Measurements from ENCODE around the gene SENP1. TPM values are rescaled to one million over a fixed set of nuclear protein-coding genes. Genes with fewer than 3 reads are reported as not detected.

SENP1 gene
- total RNA-seq, 1 donor from 2014 or later, result 24.2 TPM

GRCh38 chr12:48031135-48031960, 74.5 kb downstream of the SENP1 start:
- DNase-seq, result no peak
- peaks cover 2% of the 10 kb centered on the region for H3K27me3 Mint-ChIP-seq (ENCODE audit: unreplicated experiment)
- TF ChIP-seq CTCF (IDR thresholded peaks at IDR 0.05; ENCODE audit: partially characterized antibody, unreplicated experiment), result no peak
- H3K27ac Mint-ChIP-seq (ENCODE audit: unreplicated experiment), result no peak overlapping the region
- H3K4me3 Mint-ChIP-seq (ENCODE audit: unreplicated experiment), result no peak overlapping the region
- H3K36me3 Mint-ChIP-seq (ENCODE audit: unreplicated experiment), result no peaks in the 10 kb centered on the region
- peaks cover 4% of the 10 kb centered on the region for H3K9me3 Mint-ChIP-seq (ENCODE audit: unreplicated experiment)
- H3K4me1 Mint-ChIP-seq (ENCODE audit: low read depth, unreplicated experiment), result no peaks in the 10 kb centered on the region

DNA sequence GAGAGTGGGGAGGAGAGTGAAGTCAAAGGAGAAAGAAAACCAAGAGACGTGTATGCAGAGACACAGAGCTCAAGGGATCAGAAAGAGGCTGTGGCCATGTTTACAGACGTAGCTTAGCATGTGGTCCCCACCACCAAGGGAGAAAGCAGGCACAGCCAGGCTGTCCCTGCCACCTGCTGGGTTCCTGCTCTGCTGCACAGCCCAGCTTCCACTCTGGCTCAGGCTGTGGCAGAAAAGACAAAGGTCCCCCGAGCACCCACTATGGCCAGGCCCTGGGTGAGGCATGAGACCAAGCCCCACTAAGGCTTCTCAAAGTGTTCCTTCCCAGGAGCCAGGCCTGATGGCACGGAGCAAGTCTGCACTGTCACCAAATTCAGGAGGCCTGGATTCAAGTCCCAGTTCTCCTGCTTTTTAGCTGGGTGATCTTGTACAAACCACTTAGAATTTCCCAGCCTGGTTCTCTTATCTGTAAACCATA, 75.7 kb downstream of the SENP1 start:
- TF ChIP-seq CTCF (IDR thresholded peaks at IDR 0.05; ENCODE audit: partially characterized antibody, unreplicated experiment), result no peak
- peak overlapping the region; percentile 23 for H3K27ac Mint-ChIP-seq (ENCODE audit: unreplicated experiment)
- no peak overlapping the region for H3K4me3 Mint-ChIP-seq (ENCODE audit: unreplicated experiment)
- DNase-seq, result no peak
- H3K9me3 Mint-ChIP-seq (ENCODE audit: unreplicated experiment), result peaks cover 6% of the 10 kb centered on the region
- H3K27me3 Mint-ChIP-seq (ENCODE audit: unreplicated experiment), result peaks cover 4% of the 10 kb centered on the region
- H3K36me3 Mint-ChIP-seq (ENCODE audit: unreplicated experiment), result no peaks in the 10 kb centered on the region
- no peaks in the 10 kb centered on the region for H3K4me1 Mint-ChIP-seq (ENCODE audit: low read depth, unreplicated experiment)

DNA sequence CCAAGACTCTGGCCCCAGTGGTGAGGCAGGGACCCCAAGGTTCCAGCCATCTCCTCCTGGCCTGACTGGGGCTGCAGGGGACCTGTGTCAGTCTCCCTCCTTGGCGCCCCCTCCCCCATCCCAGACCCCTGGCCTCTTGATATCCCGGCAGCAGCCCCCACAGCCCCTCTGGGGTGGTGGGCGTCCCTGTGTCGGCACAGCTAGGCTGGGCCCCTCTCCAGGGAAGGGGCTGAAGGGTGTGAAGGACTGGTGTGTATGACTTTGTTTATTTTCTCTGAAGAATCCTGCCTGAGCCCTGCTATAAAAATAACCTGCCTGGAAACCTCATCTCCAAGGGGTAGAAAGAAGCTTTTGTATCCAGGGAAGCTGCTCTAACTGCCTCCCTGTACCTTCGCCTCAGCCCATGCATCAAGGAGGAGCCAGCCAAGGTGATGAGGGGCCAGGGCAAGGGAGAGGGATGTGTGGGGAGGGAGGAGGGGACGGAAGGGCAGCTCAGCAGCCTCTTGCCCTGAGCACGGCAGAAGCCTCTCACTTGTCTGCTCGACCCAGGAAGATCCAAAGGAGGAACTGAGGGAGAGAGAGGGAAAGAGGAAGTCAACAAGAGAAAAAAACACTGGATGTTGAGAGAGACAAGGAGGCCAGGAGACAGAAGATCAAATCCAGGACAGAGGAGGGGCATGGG, 76.2 kb downstream of the SENP1 start:
- no peak overlapping the region for H3K4me3 Mint-ChIP-seq (ENCODE audit: unreplicated experiment)
- no peak for DNase-seq
- peak overlapping the region; percentile 23 for H3K27ac Mint-ChIP-seq (ENCODE audit: unreplicated experiment)
- H3K9me3 Mint-ChIP-seq (ENCODE audit: unreplicated experiment), result peaks cover 6% of the 10 kb centered on the region
- peaks cover 7% of the 10 kb centered on the region for H3K27me3 Mint-ChIP-seq (ENCODE audit: unreplicated experiment)
- no peaks in the 10 kb centered on the region for H3K4me1 Mint-ChIP-seq (ENCODE audit: low read depth, unreplicated experiment)
- no peak for TF ChIP-seq CTCF (IDR thresholded peaks at IDR 0.05; ENCODE audit: partially characterized antibody, unreplicated experiment)
- H3K36me3 Mint-ChIP-seq (ENCODE audit: unreplicated experiment), result no peaks in the 10 kb centered on the region

GRCh38 chr12:48028541-48029431, 77.1 kb downstream of the SENP1 start:
- DNase-seq, result no peak
- peaks cover 6% of the 10 kb centered on the region for H3K9me3 Mint-ChIP-seq (ENCODE audit: unreplicated experiment)
- no peaks in the 10 kb centered on the region for H3K36me3 Mint-ChIP-seq (ENCODE audit: unreplicated experiment)
- H3K27ac Mint-ChIP-seq (ENCODE audit: unreplicated experiment), result no peak overlapping the region
- no peaks in the 10 kb centered on the region for H3K4me1 Mint-ChIP-seq (ENCODE audit: low read depth, unreplicated experiment)
- no peak overlapping the region for H3K4me3 Mint-ChIP-seq (ENCODE audit: unreplicated experiment)
- H3K27me3 Mint-ChIP-seq (ENCODE audit: unreplicated experiment), result peaks cover 9% of the 10 kb centered on the region
- TF ChIP-seq CTCF (IDR thresholded peaks at IDR 0.05; ENCODE audit: partially characterized antibody, unreplicated experiment), result no peak
